ENCODE measurements around the gene ZFYVE28. TPM values are rescaled to one million over a fixed set of nuclear protein-coding genes. Genes with fewer than 3 reads are reported as not detected.
"Not testable (repeated sequence)": the region's sequence is repeated elsewhere in the genome, so short reads cannot be mapped to it uniquely, and the experiment has no call there.

The ZFYVE28 gene
- total and polyA plus RNA-seq, 2 of the 8 experiments (the other 6 are each of a cell fraction or from before 2014, with no cell fraction given): 1.7 to 4.9 TPM

DNA sequence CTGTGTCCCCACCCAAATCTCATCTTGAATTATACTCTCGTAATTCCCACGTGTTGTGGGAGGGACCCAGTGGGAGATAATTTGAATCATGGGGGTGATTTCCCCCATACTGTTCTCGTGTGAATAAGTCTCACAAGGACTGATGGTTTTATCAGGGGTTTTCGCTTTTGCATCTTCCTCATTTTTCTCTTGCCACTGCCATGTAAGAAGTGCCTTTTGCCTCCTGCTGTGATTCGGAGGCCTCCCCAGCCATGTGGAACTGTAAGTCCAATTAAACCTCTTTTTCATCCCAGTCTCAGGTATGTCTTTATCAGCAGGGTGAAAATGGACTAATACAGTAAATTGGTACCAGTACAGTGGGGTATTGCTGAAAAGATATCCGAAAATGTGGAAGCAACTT is 37.9 kb downstream of the ZFYVE28 start:
- H3K27ac ChIP-seq (ENCODE audit: low read depth, low read length); H3K14ac ChIP-seq (ENCODE audit: insufficient read length); H2BK20ac ChIP-seq (ENCODE audit: low read length); FAIRE-seq; H3K4ac ChIP-seq (replicated peaks; ENCODE audit: insufficient read length, low read depth, low read length); H3K23ac ChIP-seq (ENCODE audit: insufficient read length); H4K20me1 ChIP-seq (replicated peaks in 1 of 2; ENCODE audit: control insufficient read depth in 1 of 2, insufficient read depth in 2 of 2, low read length in 2 of 2); H4K5ac ChIP-seq (ENCODE audit: insufficient read length, low read depth, low read length); POLR2A ChIA-PET (ENCODE audit: partially characterized antibody); H2BK5ac ChIP-seq (ENCODE audit: low read depth, low read length); H2AK5ac ChIP-seq (ENCODE audit: low read depth, low read length); DNase-seq (ENCODE audit: low read depth in 1 of 2, low spot score in 2 of 2); H3K27me3 ChIP-seq (replicated peaks in 1 of 4; ENCODE audit: control insufficient read depth in 3 of 4, extremely low read depth in 1 of 4, insufficient read depth in 3 of 4, low read length in 3 of 4); H3K79me2 ChIP-seq (ENCODE audit: control insufficient read depth in 1 of 2, insufficient read depth in 2 of 2, low read length in 2 of 2); H3K4me3 ChIP-seq (ENCODE audit: extremely low read depth in 1 of 4, insufficient read depth in 2 of 4, low read depth in 3 of 4, low read length in 4 of 4); H3K9ac ChIP-seq (replicated peaks in 1 of 4; ENCODE audit: extremely low read depth in 1 of 4, low read depth in 3 of 4, low read length in 3 of 4); H4K8ac ChIP-seq (ENCODE audit: extremely low read depth, insufficient read depth, low read length); H3K4me2 ChIP-seq (ENCODE audit: insufficient read depth in 1 of 2, low read depth in 2 of 2, low read length in 2 of 2); H3K36me3 ChIP-seq (ENCODE audit: control insufficient read depth in 2 of 4, insufficient read depth in 4 of 4, low read length in 3 of 4); H3K18ac ChIP-seq (ENCODE audit: extremely low read depth, low read length); H3K23me2 ChIP-seq (ENCODE audit: low read depth, low read length); H4K91ac ChIP-seq (replicated peaks; ENCODE audit: insufficient read length, low read length); H3K79me1 ChIP-seq (ENCODE audit: low read depth, low read length); H3K4me1 ChIP-seq (replicated peaks in 1 of 4; ENCODE audit: control insufficient read depth in 3 of 4, insufficient read depth in 4 of 4, low read length in 3 of 4); H2BK120ac ChIP-seq (replicated peaks; ENCODE audit: low read depth, low read length); H3K56ac ChIP-seq (replicated peaks; ENCODE audit: insufficient read length, low read depth, low read length); CTCF ChIA-PET (ENCODE audit: partially characterized antibody); H2BK15ac ChIP-seq (ENCODE audit: low read length); H3K9me3 ChIP-seq (ENCODE audit: insufficient read depth in 2 of 2, low read depth in 1 of 2, low read length in 1 of 2); H2BK12ac ChIP-seq (ENCODE audit: low read depth, low read length); H2AFZ ChIP-seq (ENCODE audit: low read length): not testable (repeated sequence)
- 93% methylated on average over 6 of the region's 6 CpGs; no CpG with 5 or more reads in 1 of the 2 experiments for WGBS, 2 experiments (ENCODE audit: extremely low coverage in 1 of 2, insufficient coverage in 1 of 2, insufficient read length in 1 of 2, insufficient replicate concordance in 2 of 2, low coverage in 1 of 2, low lambda C conversion rate in 2 of 2, missing lambda C conversion rate in 1 of 2)

Measured in H1 (cell line).